Osteoblast (primary cell): ENCODE results near the gene MCM3. TPM values are rescaled to one million over a fixed set of nuclear protein-coding genes. Genes with fewer than 3 reads are reported as not detected.

Experiments
- DNase-seq: peaks from one replicate; pipeline ENCODE4 v3.0.0; 2011; ENCODE audit warnings: low spot score, mixed read lengths; ENCODE audit not compliant: insufficient read length; ENCODE audit errors: missing footprints
- H2AFZ ChIP-seq: 2 replicates; pipeline ENCODE4 v1.6.0; 2011; ENCODE audit warnings: mild to moderate bottlenecking, low read length
- H3K27ac ChIP-seq: 2 replicates; pipeline ENCODE4 v1.5.1; 2011; ENCODE audit warnings: mild to moderate bottlenecking, low read depth, low read length, moderate library complexity
- H3K27me3 ChIP-seq: 2 replicates; pipeline ENCODE4 v1.6.0; 2012; ENCODE audit warnings: mild to moderate bottlenecking, control low read depth, inconsistent platforms, low read length, moderate library complexity; ENCODE audit not compliant: insufficient read depth
- H3K36me3 ChIP-seq: 2 replicates; pipeline ENCODE4 v1.5.1; 2011; ENCODE audit warnings: mild to moderate bottlenecking, low read length, control low read depth, moderate library complexity; ENCODE audit not compliant: insufficient read depth
- H3K4me1 ChIP-seq: 2 replicates; pipeline ENCODE4 v1.5.1; 2011; ENCODE audit warnings: mild to moderate bottlenecking, low read length, control low read depth, moderate library complexity; ENCODE audit not compliant: insufficient read depth
- H3K4me2 ChIP-seq: 2 replicates; pipeline ENCODE4 v1.6.0; 2011; ENCODE audit warnings: mild to moderate bottlenecking, low read length; ENCODE audit not compliant: insufficient read depth
- H3K4me3 ChIP-seq: fragments of 200-600 bp; sonication (generic); 3 replicates; pipeline ENCODE4 v1.5.1; 2012; ENCODE audit warnings: mild to moderate bottlenecking, low read length, inconsistent platforms; ENCODE audit not compliant: insufficient read depth
- H3K79me2 ChIP-seq: 2 replicates; pipeline ENCODE4 v1.6.0; 2012; ENCODE audit warnings: mild to moderate bottlenecking, low read length, control low read depth, inconsistent platforms; ENCODE audit not compliant: insufficient read depth
- H3K9me3 ChIP-seq: 2 replicates; pipeline ENCODE4 v1.5.1; 2011; ENCODE audit warnings: low read depth, low read length, control low read depth
- H4K20me1 ChIP-seq: 2 replicates; pipeline ENCODE4 v1.6.0; 2012; ENCODE audit warnings: mild to moderate bottlenecking, low read length, control low read depth; ENCODE audit not compliant: insufficient read depth
- CTCF ChIP-seq: IDR thresholded peaks from 2 replicates; pipeline ENCODE4 v1.5.1; 2011; ENCODE audit warnings: mild to moderate bottlenecking, low read depth, low read length, moderate library complexity; ENCODE audit errors: extremely low read depth
- total RNA-seq: library from RNA; depleted of rRNA; stranded (reverse); fragments of >200 nt; gene quantifications from 2 replicates; pipeline ENCODE4 v1.2.3, GENCODE V29; 2012

MCM3 gene
- total RNA-seq, 1 donor = 19.2 TPM

DNA sequence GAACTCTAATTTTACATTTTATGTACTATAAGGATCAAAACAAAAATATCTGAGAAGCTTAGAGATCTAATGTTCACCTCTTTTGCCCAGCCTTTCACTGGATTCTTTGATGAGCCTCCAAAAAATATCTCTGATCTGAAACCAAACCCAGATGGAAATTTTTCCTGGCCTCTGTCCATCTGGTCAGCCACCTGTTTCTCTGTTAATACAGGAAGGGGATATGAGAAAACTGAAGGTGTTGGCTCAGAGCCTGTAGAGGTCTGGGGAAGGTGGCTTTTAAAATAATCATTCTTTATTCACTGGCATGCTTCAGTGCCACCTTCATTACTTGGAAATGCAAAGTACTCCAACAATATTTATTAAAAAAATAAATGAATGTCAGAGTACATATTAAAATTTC, 8.5 kb upstream of the MCM3 start:
- H3K36me3 ChIP-seq = no peaks in the 10 kb centered on the region
- H3K4me2 ChIP-seq = no peak overlapping the region
- no peak overlapping the region for H3K4me3 ChIP-seq
- no peak overlapping the region for H3K27ac ChIP-seq
- no peak for TF ChIP-seq CTCF
- H3K4me1 ChIP-seq = no peaks in the 10 kb centered on the region
- H4K20me1 ChIP-seq = no peaks in the 10 kb centered on the region
- H3K27me3 ChIP-seq = no peaks in the 10 kb centered on the region
- DNase-seq = no peak
- no peaks in the 10 kb centered on the region for H3K79me2 ChIP-seq
- H3K9me3 ChIP-seq = no peaks in the 10 kb centered on the region
- H2AFZ ChIP-seq = no peak overlapping the region

DNA sequence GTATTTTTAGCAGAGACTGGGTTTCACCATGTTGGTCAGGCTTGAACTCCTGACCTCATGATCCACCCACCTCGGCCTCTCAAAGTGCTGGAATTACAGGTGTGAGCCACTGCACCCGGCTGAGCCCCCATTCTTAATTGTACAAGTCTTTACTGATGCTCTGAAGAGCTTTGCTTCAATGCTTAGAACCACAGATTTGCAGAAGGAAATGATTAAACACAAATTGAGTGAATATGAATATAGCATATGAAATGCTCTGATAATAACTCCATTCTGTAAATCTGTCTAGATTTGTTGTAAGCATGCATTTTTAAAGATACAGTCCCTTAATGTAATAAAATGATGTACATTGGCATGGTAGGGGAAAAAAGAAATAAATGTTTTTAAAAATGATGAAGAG, 4.3 kb upstream of the MCM3 start:
- Histone ChIP-seq H3K4me3 (no peak overlapping the region), H3K79me2 (peaks cover 5% of the 10 kb centered on the region), H3K4me2 (no peak overlapping the region), H3K27me3 (no peaks in the 10 kb centered on the region), H2AFZ (no peak overlapping the region), H3K9me3 (no peaks in the 10 kb centered on the region), H3K27ac (no peak overlapping the region), H3K36me3 (no peaks in the 10 kb centered on the region), H4K20me1 (no peaks in the 10 kb centered on the region), H3K4me1 (peaks cover 6% of the 10 kb centered on the region)
- TF ChIP-seq CTCF = no peak
- DNase-seq = no peak

GRCh38 chr6:52288216-52288615, 3.7 kb upstream of the MCM3 start:
- H3K4me1 ChIP-seq = peaks cover 12% of the 10 kb centered on the region
- no peak for DNase-seq
- no peak overlapping the region for H3K27ac ChIP-seq
- TF ChIP-seq CTCF = no peak
- no peak overlapping the region for H2AFZ ChIP-seq
- no peak overlapping the region for H3K4me3 ChIP-seq
- H3K36me3 ChIP-seq = no peaks in the 10 kb centered on the region
- peaks cover 11% of the 10 kb centered on the region for H3K79me2 ChIP-seq
- no peaks in the 10 kb centered on the region for H3K9me3 ChIP-seq
- no peaks in the 10 kb centered on the region for H3K27me3 ChIP-seq
- H3K4me2 ChIP-seq = no peak overlapping the region
- H4K20me1 ChIP-seq = no peaks in the 10 kb centered on the region

DNA sequence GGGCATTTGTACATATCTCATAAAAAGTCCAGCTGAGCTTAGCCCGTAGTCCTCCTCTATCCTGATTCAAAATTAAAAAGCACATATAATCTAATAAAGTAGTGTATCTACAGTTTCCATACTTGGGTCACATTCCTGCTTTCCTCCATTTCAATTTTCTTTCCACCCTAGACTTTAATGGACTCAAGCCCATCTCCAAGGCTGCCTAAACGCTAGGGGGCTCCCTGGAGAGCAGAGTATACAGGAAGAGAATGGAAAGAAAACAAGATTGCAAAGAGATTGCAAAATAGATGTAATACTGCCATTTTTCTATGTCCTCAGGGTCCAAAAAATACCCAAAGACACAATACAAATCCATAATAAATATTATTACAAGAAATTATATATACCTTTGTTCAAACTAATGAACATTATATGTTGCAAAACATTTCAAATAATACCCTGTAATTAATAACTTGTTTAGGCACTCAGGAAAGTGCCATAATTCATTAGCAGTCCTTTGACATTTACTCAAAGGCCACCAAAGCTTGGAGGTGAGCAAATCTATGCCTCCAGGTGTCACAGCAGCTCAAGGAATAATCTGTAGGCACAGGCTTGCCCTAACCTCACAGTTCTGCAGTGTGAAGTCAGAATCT, 2.4 kb upstream of the MCM3 start:
- peak; percentile 79 for DNase-seq
- Histone ChIP-seq H3K4me1 (peaks cover 12% of the 10 kb centered on the region), H3K9me3 (no peaks in the 10 kb centered on the region), H3K79me2 (peaks cover 20% of the 10 kb centered on the region), H3K27me3 (no peaks in the 10 kb centered on the region), H3K27ac (no peak overlapping the region), H3K36me3 (peaks cover 7% of the 10 kb centered on the region), H4K20me1 (no peaks in the 10 kb centered on the region), H2AFZ (peak overlapping the region; percentile 80), H3K4me3 (no peak overlapping the region), H3K4me2 (no peak overlapping the region)
- TF ChIP-seq CTCF = peak; percentile 93
